Endothelial cell of umbilical vein (primary cell): ENCODE data around the gene ARHGDIB. TPM values are rescaled to one million over a fixed set of nuclear protein-coding genes. Genes with fewer than 3 reads are reported as not detected.

Experiments used
- BruUV-seq: library from RNA; stranded (reverse); fragments of 400-500 nt; replicated peaks from 2 replicates; lab custom pipeline; 2021; lab: Mats Ljungman, UMichigan
- CTCF ChIA-PET: fragments of 300-600, 350-600 bp; sonication (Branson Sonifier 250); formaldehyde crosslinking; loops from one replicate; lab custom pipeline; 2021; ENCODE audit warnings: antibody characterized with exemption, inconsistent platforms; lab: Charles Lee
- POLR2A ChIA-PET: fragments of 300-600, 350-600 bp; sonication (Branson Sonifier 250); formaldehyde crosslinking; loops from one replicate; lab custom pipeline; 2021; ENCODE audit warnings: antibody characterized with exemption, inconsistent platforms; lab: Charles Lee
- DNase-seq: peaks from one replicate; pipeline ENCODE4 v3.0.0-alpha.2; 2011; ENCODE audit warnings: low read depth, low spot score
- FAIRE-seq: peaks from 2 replicates; lab custom pipeline; 2011; peaks lifted over from hg19 to GRCh38; lab: Jason Lieb, UNC
- H2AFZ ChIP-seq: 2 replicates; pipeline ENCODE4 v1.6.0; 2012; ENCODE audit warnings: low read depth, low read length, control low read depth, inconsistent platforms
- H3K27ac ChIP-seq: 2 replicates; pipeline ENCODE4 v1.5.1; 2011; ENCODE audit warnings: low read depth, mild to moderate bottlenecking, control low read depth, low read length, moderate library complexity; ENCODE audit not compliant: insufficient read depth
- H3K27me3 ChIP-seq, 2 experiments: 2 replicates each; pipeline versions ENCODE4 v1.6.0 to v1.6.1; 2011; ENCODE audit warnings: low read length in 2 of 2, mixed read lengths in 1 of 2; ENCODE audit not compliant: control insufficient read depth in 2 of 2, insufficient read depth in 2 of 2
- H3K36me3 ChIP-seq, 2 experiments: 2 replicates in 1 of 2; 3 replicates in 1 of 2; pipeline ENCODE4 v1.5.1; 2011; ENCODE audit warnings: low read length in 2 of 2, mild to moderate bottlenecking in 1 of 2, moderate library complexity in 1 of 2; ENCODE audit not compliant: control insufficient read depth in 2 of 2, insufficient read depth in 2 of 2; ENCODE audit errors: extremely low read depth in 1 of 2
- H3K4me1 ChIP-seq: 3 replicates; pipeline ENCODE4 v1.5.1; 2011; ENCODE audit warnings: mild to moderate bottlenecking, low read length; ENCODE audit not compliant: control insufficient read depth, insufficient read depth; ENCODE audit errors: extremely low read depth
- H3K4me2 ChIP-seq: 2 replicates; pipeline ENCODE4 v1.6.1; 2011; ENCODE audit warnings: low read length, control low read depth, mixed read lengths; ENCODE audit not compliant: insufficient read depth
- H3K4me3 ChIP-seq, 3 experiments: fragments of 200-600 bp in 1 of 3; sonication (generic), shearing (Covaris generic) in 1 of 3; replicated peaks in 1 of 3; 2 replicates each; pipeline ENCODE4 v1.5.1; 2011 to 2016; ENCODE audit warnings: control low read depth in 3 of 3, low read length in 3 of 3, mild to moderate bottlenecking in 2 of 3, inconsistent platforms in 1 of 3, low read depth in 1 of 3, moderate library complexity in 1 of 3; ENCODE audit not compliant: insufficient read depth in 1 of 3
- H3K79me2 ChIP-seq: 2 replicates; pipeline ENCODE4 v1.6.0; 2012; ENCODE audit warnings: low read length, inconsistent platforms; ENCODE audit not compliant: control insufficient read depth, insufficient read depth
- H3K9ac ChIP-seq: replicated peaks from 2 replicates; pipeline ENCODE3; 2011; ENCODE audit warnings: low read length, control low read depth; ENCODE audit not compliant: insufficient read depth; ENCODE audit errors: extremely low read depth
- H3K9me1 ChIP-seq: replicated peaks from 3 replicates; pipeline ENCODE4 v1.6.0; 2011; ENCODE audit warnings: mild to moderate bottlenecking, low read length; ENCODE audit not compliant: control insufficient read depth, insufficient read depth; ENCODE audit errors: extremely low read depth
- H3K9me3 ChIP-seq: replicated peaks from 2 replicates; pipeline ENCODE4 v1.5.1; 2012; ENCODE audit warnings: low read length, inconsistent platforms; ENCODE audit not compliant: control insufficient read depth, insufficient read depth
- H4K20me1 ChIP-seq: replicated peaks from 2 replicates; pipeline ENCODE3; 2011; ENCODE audit warnings: mild to moderate bottlenecking, low read length; ENCODE audit not compliant: control insufficient read depth, insufficient read depth; ENCODE audit errors: extremely low read depth
- CTCF ChIP-seq, 2 donors: IDR thresholded peaks; 1 replicate in 1 of 2; 2 replicates in 1 of 2; pipeline ENCODE4 v1.5.1; 2011; ENCODE audit warnings: low read length in 2 of 2, mild to moderate bottlenecking in 2 of 2, moderate library complexity in 2 of 2, control low read depth in 1 of 2, inconsistent platforms in 1 of 2, low read depth in 1 of 2; ENCODE audit not compliant: insufficient read depth in 1 of 2; ENCODE audit errors: extremely low read depth in 1 of 2
- EZH2 ChIP-seq: IDR thresholded peaks from 2 replicates; pipeline ENCODE4 v1.6.1; 2012; ENCODE audit warnings: borderline replicate concordance, low read depth, mild to moderate bottlenecking, moderate library complexity, low read length, inconsistent platforms; ENCODE audit not compliant: severe bottlenecking
- FOS ChIP-seq: IDR thresholded peaks from 2 replicates; pipeline ENCODE4 v1.6.1; 2011; ENCODE audit warnings: mild to moderate bottlenecking, low read length, moderate library complexity, borderline replicate concordance; ENCODE audit not compliant: insufficient read depth
- GATA2 ChIP-seq: IDR thresholded peaks from 2 replicates; pipeline ENCODE4 v1.7.0; 2011; ENCODE audit warnings: low read depth, mild to moderate bottlenecking, moderate library complexity, mixed read lengths, low read length; ENCODE audit not compliant: insufficient read length, insufficient read depth
- JUN ChIP-seq: IDR thresholded peaks from 2 replicates; pipeline ENCODE4 v1.6.1; 2011; ENCODE audit warnings: borderline replicate concordance, low read depth; ENCODE audit not compliant: insufficient read length, insufficient read depth
- MAX ChIP-seq: IDR thresholded peaks from 2 replicates; pipeline ENCODE4 v1.6.1; 2011; ENCODE audit not compliant: insufficient read depth, insufficient read length
- MYC ChIP-seq: IDR thresholded peaks from one replicate; pipeline ENCODE4 v1.6.1; 2011; ENCODE audit warnings: mild to moderate bottlenecking, low read depth, low read length
- POLR2A ChIP-seq: IDR thresholded peaks from 2 replicates; pipeline ENCODE4 v1.6.1; 2012; ENCODE audit warnings: low read depth, mild to moderate bottlenecking, control low read depth, low read length
- POLR2AphosphoS5 ChIP-seq: IDR thresholded peaks from 2 replicates; pipeline ENCODE4 v1.6.1; 2012; ENCODE audit warnings: low read depth, mild to moderate bottlenecking, control low read depth, low read length, moderate library complexity; ENCODE audit not compliant: insufficient read depth
- dilution Hi-C: fragments of 300-500 bp; cut with MboI; formaldehyde crosslinking; loops from one replicate; pipeline ENCODE4 v1.15.0; 2019; ENCODE audit warnings: low sequenced_read_pairs; ENCODE audit not compliant: extremely low pct_ligation_motif_present
- intact Hi-C: fragments of 100-400 bp; cut with micrococcal nuclease; formaldehyde crosslinking; loops from one replicate; pipeline ENCODE4 v1.10.0; 2022
- polyA plus RNA-seq, 4 experiments: library from polyadenylated mRNA; depleted of rRNA in 3 of 4; stranded (reverse) in 3 of 4; unstranded in 1 of 4; fragments of >200 nt; gene quantifications; 2 replicates each; pipeline versions ENCODE4 v1.2.1 to v1.2.3, GENCODE V29; 2011 to 2012; ENCODE audit warnings: missing spikeins in 1 of 4
- total RNA-seq: library from RNA; stranded (reverse); gene quantifications from 2 replicates; pipeline ENCODE4 v1.2.3, GENCODE V29; 2021

ARHGDIB gene
- total and polyA plus RNA-seq, 2 donors (not counting 3 experiments of a cell fraction or from before 2014, with no cell fraction given): 483 to 1,200 TPM

- dilution Hi-C loops (no loop called here), intact Hi-C loops (no loop called here)
- H3K9me1 ChIP-seq: no peaks in the 10 kb centered on the region
- no peak for TF ChIP-seq MAX
- no peak for TF ChIP-seq POLR2AphosphoS5
- TF ChIP-seq FOS: no peak
- TF ChIP-seq POLR2A: no peak
- no peak for TF ChIP-seq EZH2
- no peak for TF ChIP-seq MYC
- no peak for TF ChIP-seq GATA2
- no peak for TF ChIP-seq JUN
- no peak for TF ChIP-seq CTCF (IDR thresholded peaks at IDR 0.05; ENCODE audit: extremely low read depth in 1 of 2, insufficient read depth in 1 of 2, low read depth in 1 of 2, low read length in 2 of 2)
- no peaks in the 10 kb centered on the region for H3K4me1 ChIP-seq
- H3K27me3 ChIP-seq: no peaks in the 10 kb centered on the region
- H3K27ac ChIP-seq: no peak overlapping the region
- H3K9ac ChIP-seq: no peak overlapping the region
- DNase-seq (peak; percentile 75), FAIRE-seq (no peak)
- no TSS peak for BruUV-seq
- CTCF ChIA-PET: interaction anchor here (0.6 to 2.8 kb wide), 12 partner anchors 9 to 656 kb away, joined by 3 to 11 read pairs (median 3); no protein-coding TSS in a partner anchor
- H2AFZ ChIP-seq: peak overlapping the region; percentile 7
- no peak overlapping the region for H3K4me2 ChIP-seq
- H4K20me1 ChIP-seq: no peaks in the 10 kb centered on the region
- no peaks in the 10 kb centered on the region for H3K36me3 ChIP-seq
- H3K4me3 ChIP-seq: no peak overlapping the region
- no peaks in the 10 kb centered on the region for H3K9me3 ChIP-seq
- POLR2A ChIA-PET: no interaction called here
- H3K79me2 ChIP-seq: no peaks in the 10 kb centered on the region
Measured at GRCh38 chr12:14893506-14894250, 67.7 kb downstream of the ARHGDIB start.
